ENCODE measurements around the gene GPR137. TPM values are rescaled to one million over a fixed set of nuclear protein-coding genes. Genes with fewer than 3 reads are reported as not detected.

The GPR137 gene
- polyA plus RNA-seq, 4 donors, result 16.5 to 27.9 (median 18.9) TPM

- Histone ChIP-seq H3K9me3 (ENCODE audit: control insufficient read depth in 2 of 2, insufficient read depth in 1 of 2, low read depth in 1 of 2, low read length in 1 of 2) (no peaks in the 10 kb centered on the region), H3K36me3 (ENCODE audit: control insufficient read depth in 3 of 3, insufficient read depth in 2 of 3, low read depth in 1 of 3, low read length in 3 of 3) (peaks cover 0 to 39% (median 0%) of the 10 kb centered on the region in 3 donors), H3K4me3 (ENCODE audit: low read depth in 1 of 3, low read length in 3 of 3) (peak overlapping the region; percentile 67 to 79 (median 71)), H3K27ac (ENCODE audit: low read depth in 1 of 3, low read length in 2 of 3) (peak overlapping the region in 2 of 3 donors; percentile 45 to 95), H3K27me3 (ENCODE audit: control insufficient read depth in 3 of 3, insufficient read depth in 3 of 3, low read length in 3 of 3) (peaks cover 0 to 13% (median 6%) of the 10 kb centered on the region in 3 donors), H3K4me1 (ENCODE audit: control insufficient read depth in 3 of 3, insufficient read depth in 2 of 3, low read depth in 1 of 3, low read length in 2 of 3) (peaks cover 0 to 20% (median 4%) of the 10 kb centered on the region in 3 donors)
- FAIRE-seq, result no peak
- DNase-seq, result no peak
- 24 to 28% (median 25%) methylated on average over 29 to 40 of the region's 40 CpGs for WGBS, 3 donors
Measured at GRCh38 chr11:64285885-64286800, 495 bp downstream of the GPR137 start.

GRCh38 chr11:64286801-64287159, 1.1 kb downstream of the GPR137 start:
- Histone ChIP-seq H3K9me3 (ENCODE audit: control insufficient read depth in 2 of 2, insufficient read depth in 1 of 2, low read depth in 1 of 2, low read length in 1 of 2) (no peaks in the 10 kb centered on the region), H3K27me3 (ENCODE audit: control insufficient read depth in 3 of 3, insufficient read depth in 3 of 3, low read length in 3 of 3) (peaks cover 2 to 16% (median 7%) of the 10 kb centered on the region in 3 donors), H3K36me3 (ENCODE audit: control insufficient read depth in 3 of 3, insufficient read depth in 2 of 3, low read depth in 1 of 3, low read length in 3 of 3) (peaks cover 0 to 34% (median 0%) of the 10 kb centered on the region in 3 donors), H3K4me3 (ENCODE audit: low read depth in 1 of 3, low read length in 3 of 3) (no peak overlapping the region), H3K27ac (ENCODE audit: low read depth in 1 of 3, low read length in 2 of 3) (no peak overlapping the region), H3K4me1 (ENCODE audit: control insufficient read depth in 3 of 3, insufficient read depth in 2 of 3, low read depth in 1 of 3, low read length in 2 of 3) (peaks cover 0 to 22% (median 4%) of the 10 kb centered on the region in 3 donors)
- DNase-seq (no peak), FAIRE-seq (no peak)
- WGBS, 3 donors, result 81 to 92% (median 85%) methylated on average over 9 of the region's 9 CpGs

DNA sequence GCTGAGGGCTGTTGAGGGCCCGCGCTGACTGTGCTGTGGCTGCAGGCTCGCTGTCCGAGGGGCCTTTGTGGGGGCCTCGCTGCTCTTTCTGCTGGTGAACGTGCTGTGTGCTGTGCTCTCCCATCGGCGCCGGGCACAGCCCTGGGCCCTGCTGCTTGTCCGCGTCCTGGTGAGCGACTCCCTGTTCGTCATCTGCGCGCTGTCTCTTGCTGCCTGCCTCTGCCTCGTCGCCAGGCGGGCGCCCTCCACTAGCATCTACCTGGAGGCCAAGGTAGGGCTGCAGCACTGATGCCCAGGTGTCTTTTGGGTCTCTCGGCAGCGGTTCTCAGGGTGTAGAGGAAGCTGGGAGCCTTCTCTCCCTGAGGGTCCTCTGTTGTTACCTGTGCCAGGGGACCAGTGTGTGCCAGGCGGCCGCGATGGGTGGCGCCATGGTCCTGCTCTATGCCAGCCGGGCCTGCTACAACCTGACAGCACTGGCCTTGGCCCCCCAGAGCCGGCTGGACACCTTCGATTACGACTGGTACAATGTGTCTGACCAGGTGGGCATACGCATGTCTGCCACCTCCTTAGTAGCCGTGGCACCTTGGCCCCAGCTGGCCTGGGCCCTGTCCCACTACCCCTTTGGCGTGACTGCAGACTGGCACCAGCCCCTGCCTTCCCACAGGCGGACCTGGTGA, 2.2 kb downstream of the GPR137 start:
- WGBS, 3 donors, result 95 to 96% (median 95%) methylated on average over 32 to 33 of the region's 33 CpGs
- H3K36me3 ChIP-seq (ENCODE audit: control insufficient read depth in 3 of 3, insufficient read depth in 2 of 3, low read depth in 1 of 3, low read length in 3 of 3), result peaks cover 0 to 25% (median 0%) of the 10 kb centered on the region in 3 donors
- H3K27ac ChIP-seq (ENCODE audit: low read depth in 1 of 3, low read length in 2 of 3), result no peak overlapping the region
- H3K9me3 ChIP-seq (ENCODE audit: control insufficient read depth in 2 of 2, insufficient read depth in 1 of 2, low read depth in 1 of 2, low read length in 1 of 2), result no peaks in the 10 kb centered on the region
- FAIRE-seq (no peak), DNase-seq (no peak)
- peaks cover 0 to 22% (median 4%) of the 10 kb centered on the region in 3 donors for H3K4me1 ChIP-seq (ENCODE audit: control insufficient read depth in 3 of 3, insufficient read depth in 2 of 3, low read depth in 1 of 3, low read length in 2 of 3)
- H3K4me3 ChIP-seq (ENCODE audit: low read depth in 1 of 3, low read length in 3 of 3), result no peak overlapping the region
- H3K27me3 ChIP-seq (ENCODE audit: control insufficient read depth in 3 of 3, insufficient read depth in 3 of 3, low read length in 3 of 3), result peaks cover 7 to 24% (median 8%) of the 10 kb centered on the region in 3 donors

GRCh38 chr11:64288353-64288750, 2.7 kb downstream of the GPR137 start:
- peaks cover 0 to 21% (median under 1%) of the 10 kb centered on the region in 3 donors for H3K4me1 ChIP-seq (ENCODE audit: control insufficient read depth in 3 of 3, insufficient read depth in 2 of 3, low read depth in 1 of 3, low read length in 2 of 3)
- WGBS, 3 donors, result 89 to 99% (median 94%) methylated on average over 9 of the region's 9 CpGs
- FAIRE-seq (no peak), DNase-seq (no peak)
- H3K36me3 ChIP-seq (ENCODE audit: control insufficient read depth in 3 of 3, insufficient read depth in 2 of 3, low read depth in 1 of 3, low read length in 3 of 3), result peaks cover 0 to 20% (median 0%) of the 10 kb centered on the region in 3 donors
- peaks cover 7 to 29% (median 9%) of the 10 kb centered on the region in 3 donors for H3K27me3 ChIP-seq (ENCODE audit: control insufficient read depth in 3 of 3, insufficient read depth in 3 of 3, low read length in 3 of 3)
- H3K4me3 ChIP-seq (ENCODE audit: low read depth in 1 of 3, low read length in 3 of 3), result no peak overlapping the region
- H3K27ac ChIP-seq (ENCODE audit: low read depth in 1 of 3, low read length in 2 of 3), result no peak overlapping the region
- H3K9me3 ChIP-seq (ENCODE audit: control insufficient read depth in 2 of 2, insufficient read depth in 1 of 2, low read depth in 1 of 2, low read length in 1 of 2), result no peaks in the 10 kb centered on the region

- H3K4me1 ChIP-seq (ENCODE audit: control insufficient read depth in 3 of 3, insufficient read depth in 2 of 3, low read depth in 1 of 3, low read length in 2 of 3), result peaks cover 0 to 13% (median 0%) of the 10 kb centered on the region in 3 donors
- no peak for DNase-seq
- no peaks in the 10 kb centered on the region for H3K9me3 ChIP-seq (ENCODE audit: control insufficient read depth in 2 of 2, insufficient read depth in 1 of 2, low read depth in 1 of 2, low read length in 1 of 2)
- peaks cover 0 to 18% (median 0%) of the 10 kb centered on the region in 3 donors for H3K36me3 ChIP-seq (ENCODE audit: control insufficient read depth in 3 of 3, insufficient read depth in 2 of 3, low read depth in 1 of 3, low read length in 3 of 3)
- H3K27me3 ChIP-seq (ENCODE audit: control insufficient read depth in 3 of 3, insufficient read depth in 3 of 3, low read length in 3 of 3), result peaks cover 9 to 36% (median 10%) of the 10 kb centered on the region in 3 donors
- no peak overlapping the region for H3K4me3 ChIP-seq (ENCODE audit: low read depth in 1 of 3, low read length in 3 of 3)
- H3K27ac ChIP-seq (ENCODE audit: low read depth in 1 of 3, low read length in 2 of 3), result no peak overlapping the region
- 91 to 93% (median 93%) methylated on average over 12 to 13 of the region's 13 CpGs for WGBS, 3 donors
- no peak for FAIRE-seq
Measured at GRCh38 chr11:64289002-64289564, 3.4 kb downstream of the GPR137 start.

DNA sequence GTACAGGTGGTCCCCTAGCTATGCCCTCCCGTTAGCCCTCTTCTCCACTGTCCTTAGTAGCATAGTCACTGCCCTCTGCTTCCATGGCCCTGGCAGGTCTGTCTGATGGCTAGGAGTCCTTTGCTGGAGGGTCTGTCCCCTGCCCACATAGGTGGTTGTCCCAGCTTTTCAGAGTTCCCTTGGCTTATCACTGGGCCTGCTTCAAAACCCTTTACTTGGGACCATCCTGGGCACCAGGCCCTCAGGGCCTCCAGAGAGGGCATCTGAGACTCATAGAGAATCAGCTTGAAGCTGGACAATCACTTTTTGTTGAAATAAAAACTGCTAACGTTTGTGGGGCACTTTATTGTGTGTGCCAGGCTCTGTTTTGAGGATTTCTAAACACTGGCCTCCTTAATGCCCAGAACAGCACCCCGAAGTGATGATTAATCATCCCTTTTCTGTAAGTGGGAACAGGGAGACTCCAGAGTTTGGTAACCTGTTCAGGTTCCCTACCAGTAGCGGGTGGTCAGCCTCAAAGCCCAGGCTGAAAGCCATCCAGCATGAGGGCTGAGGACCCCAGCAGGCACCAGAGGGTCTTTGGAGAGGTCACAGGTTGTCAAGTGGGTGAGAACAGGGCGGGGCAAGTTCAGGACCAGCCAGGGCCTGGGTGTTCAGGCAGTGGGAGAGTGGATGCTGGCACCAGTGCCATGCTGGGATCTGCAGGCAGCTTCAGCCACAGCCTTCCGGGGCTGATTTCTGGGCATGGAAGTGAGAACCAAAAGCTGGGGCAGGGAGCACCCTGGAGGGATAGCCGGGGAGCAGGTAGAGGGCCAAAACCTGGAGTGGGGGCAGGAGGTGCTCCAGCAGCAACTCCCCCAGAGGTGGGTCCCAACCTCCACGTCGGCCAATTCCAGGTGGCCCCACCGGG, 5.0 kb downstream of the GPR137 start:
- Histone ChIP-seq H3K27ac (ENCODE audit: low read depth in 1 of 3, low read length in 2 of 3) (no peak overlapping the region), H3K27me3 (ENCODE audit: control insufficient read depth in 3 of 3, insufficient read depth in 3 of 3, low read length in 3 of 3) (peaks cover 11 to 51% (median 17%) of the 10 kb centered on the region in 3 donors), H3K36me3 (ENCODE audit: control insufficient read depth in 3 of 3, insufficient read depth in 2 of 3, low read depth in 1 of 3, low read length in 3 of 3) (peaks cover 0 to 16% (median 0%) of the 10 kb centered on the region in 3 donors), H3K9me3 (ENCODE audit: control insufficient read depth in 2 of 2, insufficient read depth in 1 of 2, low read depth in 1 of 2, low read length in 1 of 2) (no peaks in the 10 kb centered on the region), H3K4me3 (ENCODE audit: low read depth in 1 of 3, low read length in 3 of 3) (no peak overlapping the region), H3K4me1 (ENCODE audit: control insufficient read depth in 3 of 3, insufficient read depth in 2 of 3, low read depth in 1 of 3, low read length in 2 of 3) (peaks cover 0 to 10% (median 0%) of the 10 kb centered on the region in 3 donors)
- FAIRE-seq (no peak), DNase-seq (no peak)
- WGBS, 3 donors, result 48 to 53% (median 53%) methylated on average over 8 to 10 of the region's 10 CpGs

DNA sequence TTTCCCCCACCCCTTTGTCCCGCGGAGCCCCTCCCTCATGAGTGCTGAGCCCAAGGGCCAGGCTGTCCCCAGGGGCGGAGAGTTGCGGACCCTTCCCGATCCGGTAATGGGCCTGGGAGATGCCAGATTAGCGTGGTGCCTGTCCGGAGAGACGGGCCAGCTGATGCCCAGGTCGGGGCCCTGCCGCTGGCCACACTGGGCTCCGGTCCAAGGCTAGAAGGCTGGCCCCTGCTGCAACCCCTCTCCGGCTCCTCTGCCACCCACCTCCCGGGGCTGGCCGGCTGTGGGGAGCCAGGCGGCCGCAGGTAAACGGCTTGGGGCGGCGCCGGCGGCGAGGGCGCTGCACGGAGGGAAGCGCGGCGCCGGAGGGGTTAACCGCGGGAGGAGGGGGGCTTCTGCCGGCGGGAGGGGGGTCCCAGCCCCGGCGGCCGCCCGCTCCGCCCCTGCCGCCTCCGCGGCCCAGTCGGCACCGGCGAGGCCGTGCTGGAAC, 5.7 kb downstream of the GPR137 start, which contains the start of gene KCNK4:
Gene KCNK4 (plus strand): TSS at position 41 of the 490 bp plus-strand sequence. CDS start 1,717 bp downstream, outside the sequence.
- FAIRE-seq (no peak), DNase-seq (no peak)
- Histone ChIP-seq H3K9me3 (ENCODE audit: control insufficient read depth in 2 of 2, insufficient read depth in 1 of 2, low read depth in 1 of 2, low read length in 1 of 2) (no peaks in the 10 kb centered on the region), H3K4me3 (ENCODE audit: low read depth in 1 of 3, low read length in 3 of 3) (peak within 1 kb of the TSS in 1 of 3 donors; percentile 40), H3K27ac (ENCODE audit: low read depth in 1 of 3, low read length in 2 of 3) (no peak within 1 kb of the TSS), H3K36me3 (ENCODE audit: control insufficient read depth in 3 of 3, insufficient read depth in 2 of 3, low read depth in 1 of 3, low read length in 3 of 3) (peaks cover 0 to 16% (median 0%) of the 10 kb centered on the region in 3 donors), H3K4me1 (ENCODE audit: control insufficient read depth in 3 of 3, insufficient read depth in 2 of 3, low read depth in 1 of 3, low read length in 2 of 3) (peaks cover 0 to 5% (median 0%) of the 10 kb centered on the region in 3 donors), H3K27me3 (ENCODE audit: control insufficient read depth in 3 of 3, insufficient read depth in 3 of 3, low read length in 3 of 3) (peaks cover 12 to 58% (median 18%) of the 10 kb centered on the region in 3 donors)
- 2 to 10% (median 3%) methylated on average over 31 to 45 of the region's 45 CpGs for WGBS, 3 donors

Data from small intestine (tissue), 7 donors.